ENCODE measurements around the gene PTMA. TPM values are rescaled to one million over a fixed set of nuclear protein-coding genes. Genes with fewer than 3 reads are reported as not detected.

PTMA gene
- total and polyA plus RNA-seq, 9 of the 15 experiments (the other 6 are each of a cell fraction or from before 2014, with no cell fraction given), result 429 to 2,322 (median 1,578) TPM

- TF ChIP-seq ZNF766 (CRISPR knock-in tag; conservative IDR thresholded peaks at IDR 0.05) (no peak), GTF2B (IDR thresholded peaks at IDR 0.05; ENCODE audit: extremely low read depth, insufficient read length) (no peak), ZBED1 (IDR thresholded peaks at IDR 0.05) (no peak), DACH1 (IDR thresholded peaks at IDR 0.05; ENCODE audit: partially characterized antibody) (peak; percentile 25), SOX6 (IDR thresholded peaks at IDR 0.05) (peak; percentile 55), RBM25 (IDR thresholded peaks at IDR 0.05; ENCODE audit: low read depth, low read length, severe bottlenecking) (no peak), E2F5 (CRISPR knock-in tag; IDR thresholded peaks at IDR 0.05) (no peak), MNT (conservative IDR thresholded peaks at IDR 0.05) (peak in 1 of 2 experiments; percentile 36; a peak in 1 of 4 replicates), SRSF1 (IDR thresholded peaks at IDR 0.05; ENCODE audit: low read depth, low read length) (no peak), ZNF239 (CRISPR knock-in tag; IDR thresholded peaks at IDR 0.05) (no peak), MEF2D (tag; conservative IDR thresholded peaks at IDR 0.05; ENCODE audit: low read depth) (peak; percentile 86), E2F4 (CRISPR knock-in tag; IDR thresholded peaks at IDR 0.05; ENCODE audit: low read depth) (no peak), SP1 (CRISPR knock-in tag; IDR thresholded peaks at IDR 0.05) (peak; percentile 80), ZBTB33 (CRISPR knock-in tag; IDR thresholded peaks at IDR 0.05) (peak; percentile 11; the same call in 1 of the 2 replicates), ZFX (CRISPR knock-in tag; IDR thresholded peaks at IDR 0.05) (peak; percentile 90), ZKSCAN3 (CRISPR knock-in tag; IDR thresholded peaks at IDR 0.05) (no peak), ILK (tag; IDR thresholded peaks at IDR 0.05; ENCODE audit: borderline replicate concordance, low read depth) (no peak), ZNF133 (CRISPR knock-in tag; IDR thresholded peaks at IDR 0.05) (no peak)
- TF ChIP-seq, protein P1, sequence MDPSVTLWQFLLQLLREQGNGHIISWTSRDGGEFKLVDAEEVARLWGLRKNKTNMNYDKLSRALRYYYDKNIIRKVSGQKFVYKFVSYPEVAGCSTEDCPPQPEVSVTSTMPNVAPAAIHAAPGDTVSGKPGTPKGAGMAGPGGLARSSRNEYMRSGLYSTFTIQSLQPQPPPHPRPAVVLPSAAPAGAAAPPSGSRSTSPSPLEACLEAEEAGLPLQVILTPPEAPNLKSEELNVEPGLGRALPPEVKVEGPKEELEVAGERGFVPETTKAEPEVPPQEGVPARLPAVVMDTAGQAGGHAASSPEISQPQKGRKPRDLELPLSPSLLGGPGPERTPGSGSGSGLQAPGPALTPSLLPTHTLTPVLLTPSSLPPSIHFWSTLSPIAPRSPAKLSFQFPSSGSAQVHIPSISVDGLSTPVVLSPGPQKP (CRISPR knock-in tag; IDR thresholded peaks at IDR 0.05), result no peak
These were observed 41.9 kb upstream of the PTMA start (continued) for GRCh38 chr2:231666171-231667095.

Measured in K562 (cell line).